H9 (cell line): Measurements from ENCODE around the gene LITAF. TPM values are rescaled to one million over a fixed set of nuclear protein-coding genes. Genes with fewer than 3 reads are reported as not detected.

Experiments used
- DNase-seq: peaks from one replicate; pipeline ENCODE4 v3.0.0-alpha.2; 2017
- H2AFZ ChIP-seq: one replicate; pipeline ENCODE4 v1.6.1; 2013; ENCODE audit warnings: mild to moderate bottlenecking, low read length, control low read depth, moderate library complexity
- H2AK5ac ChIP-seq: 2 replicates; pipeline ENCODE4 v1.6.1; 2013; ENCODE audit warnings: low read length, control low read depth, mixed read lengths; ENCODE audit not compliant: insufficient read length
- H2BK120ac ChIP-seq: one replicate; pipeline ENCODE4 v1.6.1; 2013; ENCODE audit warnings: low read depth, mild to moderate bottlenecking, low read length, control low read depth, inconsistent platforms; ENCODE audit not compliant: poor library complexity, severe bottlenecking
- H2BK12ac ChIP-seq: 2 replicates; pipeline ENCODE4 v1.6.1; 2013; ENCODE audit warnings: low read length, control low read depth, mixed read lengths, low read depth; ENCODE audit not compliant: insufficient read length
- H2BK15ac ChIP-seq: 2 replicates; pipeline ENCODE4 v1.6.1; 2013; ENCODE audit warnings: low read depth, low read length, control low read depth
- H2BK20ac ChIP-seq: one replicate; pipeline ENCODE4 v1.6.1; 2013; ENCODE audit warnings: low read depth, mild to moderate bottlenecking, low read length, control low read depth, inconsistent platforms; ENCODE audit not compliant: poor library complexity, severe bottlenecking
- H2BK5ac ChIP-seq: 2 replicates; pipeline ENCODE4 v1.6.1; 2013; ENCODE audit warnings: low read length, control low read depth, mixed read lengths; ENCODE audit not compliant: insufficient read length
- H3K14ac ChIP-seq: 2 replicates; pipeline ENCODE4 v1.6.1; 2013; ENCODE audit warnings: low read length, control low read depth; ENCODE audit not compliant: insufficient read depth
- H3K18ac ChIP-seq: 2 replicates; pipeline ENCODE4 v1.6.1; 2013; ENCODE audit warnings: low read depth, mild to moderate bottlenecking, mixed read lengths, low read length, control low read depth; ENCODE audit not compliant: insufficient read length
- H3K23ac ChIP-seq: 2 replicates; pipeline ENCODE4 v1.6.1; 2013; ENCODE audit warnings: low read length, control low read depth, mixed read lengths, low read depth; ENCODE audit not compliant: insufficient read length
- H3K23me2 ChIP-seq: 2 replicates; pipeline ENCODE4 v1.6.1; 2013; ENCODE audit warnings: low read depth, mild to moderate bottlenecking, mixed read lengths, low read length, control low read depth; ENCODE audit not compliant: insufficient read length, poor library complexity, severe bottlenecking
- H3K27ac ChIP-seq: 2 replicates; pipeline ENCODE4 v1.5.1; 2013; ENCODE audit warnings: low read length, control low read depth, mixed read lengths, low read depth; ENCODE audit not compliant: insufficient read length
- H3K27me3 ChIP-seq: 2 replicates; pipeline ENCODE4 v1.6.1; 2013; ENCODE audit warnings: low read length, control low read depth, inconsistent platforms; ENCODE audit not compliant: insufficient read depth
- H3K4ac ChIP-seq: 2 replicates; pipeline ENCODE4 v1.6.1; 2013; ENCODE audit warnings: low read depth, mild to moderate bottlenecking, control low read depth, inconsistent platforms, low read length, moderate library complexity
- H3K4me1 ChIP-seq: 2 replicates; pipeline ENCODE4 v1.6.1; 2013; ENCODE audit warnings: low read length, control low read depth, inconsistent platforms; ENCODE audit not compliant: insufficient read depth
- H3K4me2 ChIP-seq: 2 replicates; pipeline ENCODE4 v1.6.1; 2013; ENCODE audit warnings: low read length, control low read depth, mixed read lengths; ENCODE audit not compliant: insufficient read length, insufficient read depth
- H3K56ac ChIP-seq: 2 replicates; pipeline ENCODE4 v1.6.1; 2013; ENCODE audit warnings: low read depth, mild to moderate bottlenecking, mixed read lengths, low read length, control low read depth; ENCODE audit not compliant: insufficient read length
- H3K79me1 ChIP-seq: 2 replicates; pipeline ENCODE4 v1.6.1; 2013; ENCODE audit warnings: low read depth, mild to moderate bottlenecking, moderate library complexity, low read length, control low read depth, inconsistent platforms; ENCODE audit not compliant: insufficient read depth, poor library complexity, severe bottlenecking
- H3K79me2 ChIP-seq: 2 replicates; pipeline ENCODE4 v1.6.1; 2013; ENCODE audit warnings: low read length, control low read depth, inconsistent platforms; ENCODE audit not compliant: insufficient read depth
- H3K9ac ChIP-seq: 2 replicates; pipeline ENCODE4 v1.6.1; 2013; ENCODE audit warnings: low read length, control low read depth, mixed read lengths; ENCODE audit not compliant: insufficient read length; ENCODE audit errors: extremely low read depth
- H3K9me3 ChIP-seq: one replicate; pipeline ENCODE4 v1.6.1; 2013; ENCODE audit warnings: low read depth, low read length, inconsistent platforms; ENCODE audit not compliant: control insufficient read depth
- H3T11ph ChIP-seq: one replicate; pipeline ENCODE4 v1.6.1; 2013; ENCODE audit warnings: mild to moderate bottlenecking, low read length, control low read depth, inconsistent platforms
- H4K20me1 ChIP-seq: one replicate; pipeline ENCODE4 v1.6.1; 2013; ENCODE audit not compliant: control insufficient read depth, insufficient read length, insufficient read depth
- H4K5ac ChIP-seq: 2 replicates; pipeline ENCODE4 v1.6.1; 2013; ENCODE audit warnings: low read depth, mild to moderate bottlenecking, mixed read lengths, low read length, control low read depth; ENCODE audit not compliant: insufficient read length
- H4K8ac ChIP-seq: replicated peaks from 2 replicates; pipeline ENCODE4 v1.6.1; 2013; ENCODE audit warnings: low read length, control low read depth, mixed read lengths, low read depth; ENCODE audit not compliant: insufficient read length
- H4K91ac ChIP-seq: 2 replicates; pipeline ENCODE4 v1.6.1; 2013; ENCODE audit warnings: low read depth, mild to moderate bottlenecking, moderate library complexity, mixed read lengths, low read length, control low read depth; ENCODE audit not compliant: insufficient read length
- H3K27ac Mint-ChIP-seq, 3 experiments: 2 replicates in 2 of 3; 3 replicates in 1 of 3; pipeline ENCODE4 v1.8.0; 2020 to 2021; ENCODE audit warnings: mixed read lengths in 3 of 3, mild to moderate bottlenecking in 1 of 3, moderate library complexity in 1 of 3
- H3K27me3 Mint-ChIP-seq: 2 replicates; pipeline ENCODE4 v1.8.0; 2021; ENCODE audit warnings: low read depth, mild to moderate bottlenecking, moderate library complexity, mixed read lengths
- H3K36me3 Mint-ChIP-seq, 3 experiments: 2 replicates in 2 of 3; 3 replicates in 1 of 3; pipeline ENCODE4 v1.8.0; 2020 to 2021; ENCODE audit warnings: low read depth in 3 of 3, mixed read lengths in 3 of 3; ENCODE audit not compliant: insufficient read depth in 1 of 3
- H3K4me1 Mint-ChIP-seq, 2 experiments: 2 replicates each; pipeline ENCODE4 v1.8.0; 2020; ENCODE audit warnings: mixed read lengths in 2 of 2
- H3K4me3 Mint-ChIP-seq, 2 experiments: 2 replicates in 1 of 2; 3 replicates in 1 of 2; pipeline ENCODE4 v1.8.0; 2020 to 2021; ENCODE audit warnings: mild to moderate bottlenecking in 2 of 2, mixed read lengths in 2 of 2, moderate library complexity in 1 of 2
- H3K9me3 Mint-ChIP-seq, 2 experiments: 2 replicates in 1 of 2; 3 replicates in 1 of 2; pipeline ENCODE4 v1.8.0; 2020; ENCODE audit warnings: mild to moderate bottlenecking in 2 of 2, mixed read lengths in 2 of 2, moderate library complexity in 1 of 2
- CTCF ChIP-seq: fragments of 200-600 bp; sonication (generic); conservative IDR thresholded peaks from 3 replicates; pipeline ENCODE4 v1.8.0; 2021; ENCODE audit warnings: antibody characterized with exemption, mild to moderate bottlenecking
- whole genome bisulfite sequencing: extraction: QIAGEN DNeasy Blood & Tissue Kit; methylation state at CpG from one replicate; pipeline ENCODE4 v1.1.7; 2013; ENCODE audit warnings: missing lambda C conversion rate, low lambda C conversion rate, mixed read lengths; ENCODE audit not compliant: insufficient read length; ENCODE audit errors: extremely low coverage; 5-methylcytosine and 5-hydroxymethylcytosine counted together
- total RNA-seq: library from RNA; stranded (reverse); gene quantifications from 2 replicates; pipeline ENCODE4 v1.2.1, GENCODE V29; 2021

Gene LITAF
- total RNA-seq, 1 experiment from 2014 or later = 249 TPM

- Histone ChIP-seq H4K91ac (no peak overlapping the region), H3K9me3 (no peaks in the 10 kb centered on the region), H3K18ac (no peak overlapping the region), H4K8ac (no peak overlapping the region), H2BK20ac (no peak overlapping the region), H4K5ac (no peak overlapping the region), H3K23me2 (no peaks in the 10 kb centered on the region), H2BK5ac (no peak overlapping the region), H3K23ac (no peak overlapping the region), H3K27me3 (no peaks in the 10 kb centered on the region), H3K4me2 (no peak overlapping the region), H3K27ac (no peak overlapping the region), H2BK12ac (no peak overlapping the region), H3K79me2 (no peaks in the 10 kb centered on the region), H4K20me1 (no peaks in the 10 kb centered on the region), H3K14ac (no peak overlapping the region; the same call in 1 of the 2 replicates), H3K79me1 (no peaks in the 10 kb centered on the region), H3K9ac (no peak overlapping the region), H2AFZ (no peak overlapping the region), H3K4me1 (no peaks in the 10 kb centered on the region; the same call in 1 of the 2 replicates), H3T11ph (no peak overlapping the region), H3K56ac (no peak overlapping the region), H2BK15ac (no peak overlapping the region), H2AK5ac (no peak overlapping the region), H3K4ac (no peak overlapping the region), H2BK120ac (no peak overlapping the region)
- H3K36me3 Mint-ChIP-seq = peaks cover 0 to 4% (median 0%) of the 10 kb centered on the region in 3 experiments; a peak in 2 of 7 replicates
- H3K27me3 Mint-ChIP-seq = peaks cover 1% of the 10 kb centered on the region; the same call in 1 of the 2 replicates
- H3K4me3 Mint-ChIP-seq = no peak overlapping the region
- no peak for DNase-seq
- WGBS = no CpG with 5 or more reads among the region's 8 CpGs
- no peak for TF ChIP-seq CTCF
- peaks cover 0 to 3% of the 10 kb centered on the region in 2 experiments; a peak in 1 of 5 replicates for H3K9me3 Mint-ChIP-seq
- H3K27ac Mint-ChIP-seq = no peak overlapping the region; a peak in 1 of 7 replicates
- peaks cover 22 to 25% of the 10 kb centered on the region in 2 experiments for H3K4me1 Mint-ChIP-seq
These were observed 33.7 kb upstream of the LITAF start for GRCh38 chr16:11620243-11621003.
